UCSD-AML1 (cell line): ENCODE results near the gene MYO10.
"Not testable (repeated sequence)": the region's sequence is repeated elsewhere in the genome, so short reads cannot be mapped to it uniquely, and the experiment has no call there.

Source experiments
- DNase-seq: peaks from one replicate; lab custom pipeline; 2025; ENCODE audit not compliant: unreplicated experiment; lab: John Stamatoyannopoulos, UW

MYO10 gene

GRCh38 chr5:16679190-16679589 is 256.9 kb downstream of the MYO10 start:
- no peak for DNase-seq

DNA sequence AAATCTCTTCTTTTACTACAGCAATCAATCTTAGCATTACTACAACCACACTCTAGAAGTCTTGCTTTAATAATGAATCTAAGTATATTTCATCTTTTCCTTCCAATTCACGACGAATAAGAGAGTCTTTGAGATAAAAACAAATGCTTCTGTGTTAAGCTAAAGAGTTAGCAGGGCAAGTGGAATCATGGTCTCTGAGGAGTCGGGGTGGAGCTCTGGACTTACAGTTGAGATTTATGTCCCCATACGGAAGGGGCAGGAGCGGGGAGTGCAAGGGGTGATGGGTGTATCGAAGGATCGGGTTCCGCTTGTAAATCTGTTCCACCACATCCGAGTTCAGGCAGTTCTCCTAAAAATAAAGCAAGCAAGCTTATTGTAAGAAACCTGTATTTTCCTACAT is 260.3 kb downstream of the MYO10 start:
- DNase-seq, result no peak

- DNase-seq, result no peak
Observed at GRCh38 chr5:16674750-16675149, 261.3 kb downstream of the MYO10 start.

- no peak for DNase-seq
Observed at GRCh38 chr5:16673241-16674201, 262.6 kb downstream of the MYO10 start.

- no peak for DNase-seq
Observed at GRCh38 chr5:16671208-16671607, 264.9 kb downstream of the MYO10 start.

DNA sequence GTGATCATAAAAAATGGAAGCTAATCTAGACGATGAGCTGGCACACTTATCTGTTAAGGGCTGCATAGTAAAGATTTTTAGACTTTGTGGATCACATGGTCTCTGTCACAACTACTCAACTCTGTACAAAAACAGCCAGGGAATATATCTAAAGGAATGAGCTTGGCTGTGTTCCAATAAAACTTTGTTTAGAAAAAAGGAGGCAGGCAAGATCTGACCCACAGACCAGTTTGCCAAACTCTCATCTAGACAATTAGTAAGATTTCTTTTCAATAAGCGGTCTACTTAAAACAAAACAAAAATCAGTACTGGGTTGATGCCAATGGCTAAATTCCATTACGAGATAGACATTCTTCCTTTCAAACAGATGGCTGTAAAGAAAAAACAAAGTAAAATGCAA is 266.3 kb downstream of the MYO10 start:
- DNase-seq, result no peak

DNA sequence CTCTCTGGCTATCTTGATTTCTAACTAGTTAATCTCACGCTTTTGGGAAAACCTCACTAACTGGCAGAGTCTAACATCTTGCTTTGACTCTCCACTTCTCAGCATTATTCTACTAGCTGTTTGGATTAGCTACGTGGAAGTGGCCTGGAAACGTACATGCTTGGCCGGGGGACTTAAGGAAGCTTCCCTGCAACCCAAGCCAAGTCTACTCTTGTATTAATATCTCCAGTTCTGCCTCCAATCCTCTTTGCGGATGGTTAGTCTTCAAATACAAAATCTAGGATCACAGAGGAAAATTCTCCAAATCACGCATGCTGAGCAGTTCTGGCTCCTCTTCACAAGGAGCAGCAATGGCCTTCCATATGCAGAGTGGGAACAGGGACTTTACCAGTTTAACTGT is 267.5 kb downstream of the MYO10 start:
- DNase-seq, result no peak

DNA sequence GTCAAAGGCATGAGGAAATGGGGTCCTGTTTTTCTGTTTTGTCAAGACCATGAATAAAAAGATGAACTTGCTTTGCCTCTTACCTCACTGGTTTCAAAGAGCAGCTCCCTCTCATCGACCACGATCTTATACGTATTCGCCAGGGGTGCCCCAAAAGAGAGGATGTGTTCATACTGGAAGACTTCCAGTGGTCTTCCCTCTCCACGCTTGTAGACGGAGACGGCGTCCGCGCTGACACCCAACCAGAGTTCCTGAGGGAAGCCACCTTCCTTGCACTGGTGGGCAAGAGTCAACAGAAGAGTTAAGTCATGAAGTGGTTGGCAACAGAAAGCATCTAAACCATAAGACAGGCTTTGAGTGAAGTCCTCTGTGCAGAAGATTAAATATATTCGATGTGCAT is 267.9 kb downstream of the MYO10 start:
- no peak for DNase-seq

- no peak for DNase-seq
Observed at GRCh38 chr5:16666883-16667398, 269.1 kb downstream of the MYO10 start.

GRCh38 chr5:16666130-16666882 is 269.8 kb downstream of the MYO10 start:
- DNase-seq, result no peak

- DNase-seq, result no peak
Observed at GRCh38 chr5:16665601-16666000, 270.5 kb downstream of the MYO10 start.

- DNase-seq, result no peak
Observed at GRCh38 chr5:16664368-16664767, 271.7 kb downstream of the MYO10 start.

GRCh38 chr5:16663840-16664239 is 272.2 kb downstream of the MYO10 start:
- no peak for DNase-seq

DNA sequence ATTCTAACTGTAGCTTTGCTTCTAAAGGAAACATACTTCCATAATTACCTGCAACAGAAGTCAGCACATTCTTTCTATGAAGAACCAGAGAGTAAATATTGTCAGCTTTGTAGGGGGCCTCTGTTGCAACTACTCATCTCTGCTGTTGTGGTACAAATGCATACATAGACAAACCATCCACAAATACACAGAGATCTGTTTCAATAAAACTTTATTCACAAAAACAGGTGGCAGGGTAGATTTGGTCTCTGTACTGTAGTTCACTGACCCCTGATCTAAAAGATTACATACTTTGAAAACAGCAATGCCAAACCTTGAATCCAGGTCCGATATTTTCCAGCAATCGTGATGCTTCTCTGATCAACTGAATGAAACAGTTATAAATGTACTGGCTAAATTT is 274.4 kb downstream of the MYO10 start:
- DNase-seq, result no peak

DNA sequence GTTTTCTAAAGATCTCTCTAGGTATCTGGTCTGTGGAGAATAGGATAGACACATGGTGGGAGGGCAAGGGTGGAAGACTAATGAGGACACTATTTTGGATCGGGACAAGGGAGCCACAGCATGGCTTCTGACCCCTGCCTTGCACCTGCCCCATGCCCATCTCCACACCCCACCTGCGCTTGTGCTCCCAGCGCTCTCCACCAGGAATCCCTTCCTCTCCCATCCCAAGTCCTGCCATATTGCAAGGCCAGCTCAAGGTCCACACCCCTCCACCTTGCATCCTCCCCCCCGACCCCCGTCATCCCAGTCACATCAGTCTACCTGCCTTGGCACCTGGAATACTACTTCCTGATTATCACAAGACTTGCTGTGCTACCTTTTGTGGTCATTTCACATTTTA is 275.1 kb downstream of the MYO10 start:
- DNase-seq, result no peak

GRCh38 chr5:16659536-16659935 is 276.6 kb downstream of the MYO10 start:
- no peak for DNase-seq

GRCh38 chr5:16656561-16657191 is 279.4 kb downstream of the MYO10 start:
- DNase-seq, result no peak

GRCh38 chr5:16654647-16655334 is 281.3 kb downstream of the MYO10 start:
- no peak for DNase-seq

DNA sequence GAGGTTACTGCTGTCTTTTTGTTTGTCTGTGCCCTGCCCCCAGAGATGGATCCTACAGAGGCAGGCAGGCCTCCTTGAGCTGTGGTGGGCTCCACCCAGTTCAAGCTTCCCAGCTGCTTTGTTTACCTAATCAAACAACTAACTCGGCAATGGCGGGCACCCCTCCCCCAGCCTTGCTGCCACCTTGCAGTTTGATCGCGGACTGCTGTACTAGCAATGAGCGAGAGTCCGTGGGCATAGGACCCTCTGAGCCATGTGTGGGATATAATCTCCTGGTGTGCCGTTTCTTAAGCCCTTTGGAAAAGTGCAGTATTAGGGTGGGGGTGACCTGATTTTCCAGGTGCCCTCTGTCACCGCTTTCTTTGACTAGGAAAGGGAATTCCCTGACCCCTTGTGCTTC is 287.3 kb downstream of the MYO10 start:
- not testable (repeated sequence) for DNase-seq

DNA sequence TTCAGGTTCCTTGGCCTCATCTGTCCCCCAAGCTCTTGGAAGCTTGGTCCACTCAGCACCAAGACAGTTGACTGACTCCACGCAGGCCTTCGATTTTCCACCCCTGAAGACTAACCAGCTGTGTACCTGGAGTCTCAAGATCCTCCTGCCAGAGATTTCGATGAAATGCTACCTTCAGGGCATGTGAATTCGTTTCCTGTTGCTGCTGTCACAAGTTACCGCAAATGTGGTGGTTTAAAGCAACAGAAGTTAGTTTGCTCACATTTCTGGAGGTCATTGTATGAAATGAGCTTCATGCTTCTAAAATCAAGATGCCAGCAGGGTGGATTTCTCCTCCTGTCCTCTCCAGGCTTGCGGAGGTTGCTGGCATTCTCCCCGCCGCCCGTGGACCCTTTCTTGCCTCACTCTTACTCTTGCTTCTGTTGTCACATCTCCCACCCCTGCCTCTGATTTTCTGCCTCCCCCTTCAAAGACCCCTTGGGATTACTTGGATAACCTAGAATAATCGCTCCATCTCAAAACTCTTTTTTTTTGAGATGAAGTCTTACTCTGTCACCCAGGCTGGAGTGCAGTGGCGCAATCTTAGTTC is 291.7 kb downstream of the MYO10 start:
- no peak for DNase-seq
